Measurements from ENCODE around the gene ARFIP2. TPM values are rescaled to one million over a fixed set of nuclear protein-coding genes. Genes with fewer than 3 reads are reported as not detected.

Gene ARFIP2
- polyA plus RNA-seq, 1 donor (not counting 4 experiments of a cell fraction or from before 2014, with no cell fraction given) = 66.3 TPM

DNA sequence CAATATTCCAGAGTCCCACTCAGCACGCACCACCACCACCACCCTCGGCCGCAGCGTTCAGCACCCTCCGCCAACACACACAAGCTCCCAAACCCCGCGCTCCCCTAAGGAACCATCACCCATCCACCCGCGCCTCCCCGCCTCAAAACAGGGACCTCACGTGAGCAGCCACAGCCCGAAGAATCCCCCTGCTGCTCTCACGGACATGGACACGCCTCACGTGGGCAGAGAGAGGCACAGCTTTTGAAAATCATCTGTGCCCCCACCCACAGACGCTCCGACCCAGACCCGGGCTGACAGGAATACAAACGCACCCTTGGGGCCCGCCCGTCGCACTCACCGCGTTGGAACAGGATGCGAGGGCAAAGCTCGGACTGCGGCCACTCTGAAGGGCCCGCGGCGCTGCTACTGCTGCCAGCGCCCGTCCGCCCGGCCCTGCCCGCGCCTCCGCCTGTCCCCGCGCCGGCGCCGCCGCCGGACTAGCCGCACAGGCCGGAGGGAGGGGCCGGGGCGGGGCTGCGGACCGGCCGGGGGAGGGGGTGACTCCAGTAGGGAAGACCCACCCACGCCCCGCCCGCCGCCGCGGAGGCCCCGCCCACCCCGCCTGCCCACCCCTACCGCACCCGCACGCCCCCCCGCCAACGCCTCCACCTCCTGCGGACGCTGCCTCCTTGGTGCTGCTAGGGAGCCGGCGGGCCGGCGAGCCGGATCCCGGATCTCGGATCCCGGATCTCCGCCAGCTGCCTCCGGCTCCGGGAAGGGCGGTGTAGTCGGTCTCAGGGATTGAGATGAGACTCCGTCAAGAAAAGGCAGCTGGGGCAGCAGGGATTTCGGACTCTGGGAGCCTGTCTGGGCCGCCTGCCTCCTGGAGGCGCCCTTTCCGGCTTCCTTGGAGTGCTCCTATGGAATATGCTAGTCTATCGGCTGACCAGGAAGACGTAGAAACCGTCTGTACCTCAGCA, 7.4 kb downstream of the ARFIP2 start, which contains the start of gene TRIM3:
Gene TRIM3, minus strand, starts transcription at position 491 of the 962 bp plus-strand sequence. CDS start 8,246 bp downstream, outside the sequence.
- Histone ChIP-seq H3K9me1 (ENCODE audit: control insufficient read depth, extremely low read depth, insufficient read depth, low read length) (no peaks in the 10 kb centered on the region), H4K20me1 (ENCODE audit: control insufficient read depth, extremely low read depth, insufficient read depth, low read length) (no peaks in the 10 kb centered on the region), H3K4me3 (ENCODE audit: control insufficient read depth in 2 of 3, extremely low read depth in 1 of 3, insufficient read depth in 2 of 3, low read depth in 1 of 3, low read length in 3 of 3) (peak within 1 kb of the TSS; percentile 72 to 84 (median 84)), H3K4me1 (ENCODE audit: control insufficient read depth, extremely low read depth, insufficient read depth, low read length) (peaks cover 20% of the 10 kb centered on the region), H3K9ac (ENCODE audit: control insufficient read depth, extremely low read depth, insufficient read depth, low read length) (peak within 1 kb of the TSS; percentile 80), H3K36me3 (ENCODE audit: control insufficient read depth in 2 of 2, extremely low read depth in 1 of 2, insufficient read depth in 2 of 2, low read length in 2 of 2) (peaks cover 21 to 22% of the 10 kb centered on the region in 2 experiments), H3K9me3 (ENCODE audit: control insufficient read depth, low read depth, low read length) (no peaks in the 10 kb centered on the region), H3K27me3 (ENCODE audit: control insufficient read depth, extremely low read depth, insufficient read depth, low read length) (no peaks in the 10 kb centered on the region), H2AFZ (ENCODE audit: control insufficient read depth, low read length) (peak within 1 kb of the TSS; percentile 93), H3K27ac (ENCODE audit: control insufficient read depth, insufficient read depth, low read length) (peak within 1 kb of the TSS; percentile 78), H3K79me2 (ENCODE audit: control insufficient read depth, insufficient read depth, low read length) (peaks cover 9% of the 10 kb centered on the region), H3K4me2 (ENCODE audit: control insufficient read depth, extremely low read depth, insufficient read depth, low read depth, low read length) (peak within 1 kb of the TSS; percentile 94)
- TF ChIP-seq, protein P1, sequence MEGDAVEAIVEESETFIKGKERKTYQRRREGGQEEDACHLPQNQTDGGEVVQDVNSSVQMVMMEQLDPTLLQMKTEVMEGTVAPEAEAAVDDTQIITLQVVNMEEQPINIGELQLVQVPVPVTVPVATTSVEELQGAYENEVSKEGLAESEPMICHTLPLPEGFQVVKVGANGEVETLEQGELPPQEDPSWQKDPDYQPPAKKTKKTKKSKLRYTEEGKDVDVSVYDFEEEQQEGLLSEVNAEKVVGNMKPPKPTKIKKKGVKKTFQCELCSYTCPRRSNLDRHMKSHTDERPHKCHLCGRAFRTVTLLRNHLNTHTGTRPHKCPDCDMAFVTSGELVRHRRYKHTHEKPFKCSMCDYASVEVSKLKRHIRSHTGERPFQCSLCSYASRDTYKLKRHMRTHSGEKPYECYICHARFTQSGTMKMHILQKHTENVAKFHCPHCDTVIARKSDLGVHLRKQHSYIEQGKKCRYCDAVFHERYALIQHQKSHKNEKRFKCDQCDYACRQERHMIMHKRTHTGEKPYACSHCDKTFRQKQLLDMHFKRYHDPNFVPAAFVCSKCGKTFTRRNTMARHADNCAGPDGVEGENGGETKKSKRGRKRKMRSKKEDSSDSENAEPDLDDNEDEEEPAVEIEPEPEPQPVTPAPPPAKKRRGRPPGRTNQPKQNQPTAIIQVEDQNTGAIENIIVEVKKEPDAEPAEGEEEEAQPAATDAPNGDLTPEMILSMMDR (optimal IDR thresholded peaks at IDR 0.05 in 1 of 3, IDR thresholded peaks at IDR 0.05 in 1 of 3, conservative IDR thresholded peaks at IDR 0.05 in 1 of 3; ENCODE audit: extremely low read depth in 1 of 3, insufficient read depth in 2 of 3, low read length in 3 of 3) = peak; percentile 31 to 42 (median 41)
- TF ChIP-seq EZH2 (IDR thresholded peaks at IDR 0.05; ENCODE audit: low read length) = no peak
- FAIRE-seq (no peak), DNase-seq (ENCODE audit: low read depth, low spot score) (peak; percentile 30)
- dilution Hi-C loops (cut with MboI; ENCODE audit: extremely low pct_ligation_motif_present, low sequenced_read_pairs) = no loop called here

DNA sequence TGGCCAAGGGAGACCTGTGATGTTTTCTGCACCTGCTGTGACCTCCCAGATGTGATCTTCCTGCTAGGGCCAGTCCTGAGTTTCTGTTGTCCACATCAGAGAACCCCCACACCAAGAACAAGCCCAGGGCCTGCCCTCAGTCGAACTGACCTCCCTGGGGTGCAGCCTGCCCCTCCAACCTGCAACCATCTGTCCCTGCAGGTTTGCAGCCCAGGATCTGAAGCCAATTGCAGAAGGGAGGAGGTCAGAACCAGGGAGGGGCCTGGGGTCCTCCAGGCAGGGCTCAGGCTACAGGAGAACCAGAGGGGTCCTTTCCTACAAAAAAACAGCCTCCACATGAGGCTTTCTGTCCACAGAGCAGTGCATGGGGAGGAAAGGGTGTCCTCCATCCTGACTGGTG, 8.2 kb downstream of the ARFIP2 start:
- no peak for DNase-seq (ENCODE audit: low read depth, low spot score)
- H3K9me3 ChIP-seq (ENCODE audit: control insufficient read depth, low read depth, low read length) = no peaks in the 10 kb centered on the region
- peaks cover 6% of the 10 kb centered on the region for H3K79me2 ChIP-seq (ENCODE audit: control insufficient read depth, insufficient read depth, low read length)
- peaks cover 20% of the 10 kb centered on the region for H3K4me1 ChIP-seq (ENCODE audit: control insufficient read depth, extremely low read depth, insufficient read depth, low read length)
- no peak overlapping the region for H3K27ac ChIP-seq (ENCODE audit: control insufficient read depth, insufficient read depth, low read length)
- H3K27me3 ChIP-seq (ENCODE audit: control insufficient read depth, extremely low read depth, insufficient read depth, low read length) = no peaks in the 10 kb centered on the region
- no peaks in the 10 kb centered on the region for H4K20me1 ChIP-seq (ENCODE audit: control insufficient read depth, extremely low read depth, insufficient read depth, low read length)
- dilution Hi-C loops (cut with MboI; ENCODE audit: extremely low pct_ligation_motif_present, low sequenced_read_pairs) = no loop called here
- H3K36me3 ChIP-seq (ENCODE audit: control insufficient read depth in 2 of 2, extremely low read depth in 1 of 2, insufficient read depth in 2 of 2, low read length in 2 of 2) = peaks cover 15% of the 10 kb centered on the region in 2 experiments
- H3K9ac ChIP-seq (ENCODE audit: control insufficient read depth, extremely low read depth, insufficient read depth, low read length) = no peak overlapping the region
- H3K4me3 ChIP-seq (ENCODE audit: control insufficient read depth in 2 of 3, extremely low read depth in 1 of 3, insufficient read depth in 2 of 3, low read depth in 1 of 3, low read length in 3 of 3) = peak overlapping the region; percentile 15 to 84 (median 72)
- FAIRE-seq = no peak
- H3K9me1 ChIP-seq (ENCODE audit: control insufficient read depth, extremely low read depth, insufficient read depth, low read length) = no peaks in the 10 kb centered on the region
- H3K4me2 ChIP-seq (ENCODE audit: control insufficient read depth, extremely low read depth, insufficient read depth, low read depth, low read length) = peak overlapping the region; percentile 71
- H2AFZ ChIP-seq (ENCODE audit: control insufficient read depth, low read length) = no peak overlapping the region
- TF ChIP-seq EZH2 (IDR thresholded peaks at IDR 0.05; ENCODE audit: low read length) = no peak
- TF ChIP-seq, protein P1 (optimal IDR thresholded peaks at IDR 0.05 in 1 of 3, IDR thresholded peaks at IDR 0.05 in 1 of 3, conservative IDR thresholded peaks at IDR 0.05 in 1 of 3; ENCODE audit: extremely low read depth in 1 of 3, insufficient read depth in 2 of 3, low read length in 3 of 3) = no peak

Data from keratinocyte (primary cell).